OCI-LY3 (cell line): ENCODE measurements around the gene ABCF2.

Experiments
- H2AFZ ChIP-seq: fragments of 200-600, 300-600 bp; shearing (Covaris generic); 2 replicates; pipeline ENCODE4 v1.6.0; 2014; ENCODE audit warnings: antibody characterized with exemption, low read depth, low read length
- H3K27ac ChIP-seq: fragments of 200-600, 300-600 bp; sonication (generic); 2 replicates; pipeline ENCODE4 v1.5.1; 2014; ENCODE audit warnings: mild to moderate bottlenecking, low read length, moderate library complexity, mixed read lengths
- H3K27me3 ChIP-seq: fragments of 200-600, 300-600 bp; sonication (generic); 2 replicates; pipeline ENCODE4 v1.6.1; 2014; ENCODE audit warnings: low read depth, low read length, mixed read lengths
- H3K36me3 ChIP-seq: fragments of 200-600, 300-600 bp; sonication (generic); replicated peaks from 2 replicates; pipeline ENCODE3; 2014; ENCODE audit warnings: low read depth, low read length, mixed read lengths
- H3K4me1 ChIP-seq: fragments of 300-600, 200-600 bp; sonication (generic); 2 replicates; pipeline ENCODE4 v1.6.1; 2014; ENCODE audit warnings: low read length, mixed read lengths
- H3K4me2 ChIP-seq: fragments of 200-600, 300-600 bp; sonication (generic); 2 replicates; pipeline ENCODE4 v1.6.1; 2014; ENCODE audit warnings: low read length, mixed read lengths
- H3K4me3 ChIP-seq: fragments of 300-600, 200-600 bp; sonication (generic); 2 replicates; pipeline ENCODE4 v1.5.1; 2014; ENCODE audit warnings: antibody characterized with exemption, mild to moderate bottlenecking, low read length, moderate library complexity
- H3K79me2 ChIP-seq: fragments of 300-600, 200-600 bp; shearing (Covaris generic); 2 replicates; pipeline ENCODE4 v1.6.1; 2014; ENCODE audit warnings: mild to moderate bottlenecking, low read length, mixed read lengths
- H3K9ac ChIP-seq: fragments of 300-600, 200-600 bp; shearing (Covaris generic); 2 replicates; pipeline ENCODE4 v1.6.0; 2014; ENCODE audit warnings: mild to moderate bottlenecking, low read length, moderate library complexity
- H3K9me3 ChIP-seq: fragments of 200-600, 300-600 bp; shearing (Covaris generic); 2 replicates; pipeline ENCODE4 v1.6.1; 2014; ENCODE audit warnings: low read length, mixed read lengths; ENCODE audit not compliant: insufficient read depth
- H4K20me1 ChIP-seq: fragments of 200-600, 300-600 bp; sonication (generic); 2 replicates; pipeline ENCODE4 v1.6.1; 2016; ENCODE audit warnings: low read length, mixed read lengths; ENCODE audit not compliant: insufficient read depth
- CTCF ChIP-seq: fragments of 200-600, 300-600 bp; sonication (generic); IDR thresholded peaks from 2 replicates; pipeline ENCODE4 v1.5.1; 2014; ENCODE audit warnings: antibody characterized with exemption, low read length, low read depth
- EZH2phosphoT487 ChIP-seq: fragments of 200-600 bp; shearing (Covaris generic); IDR thresholded peaks from 2 replicates; pipeline ENCODE4 v1.6.1; 2018; ENCODE audit warnings: antibody characterized with exemption, mixed run types, low read depth

Gene ABCF2

GRCh38 chr7:151167197-151167961, 59.6 kb downstream of the ABCF2 start, which contains the start of gene GBX1:
Gene GBX1 (minus strand): TSS chr7:151167694. CDS start chr7:151167548, 146 bp downstream.
- Histone ChIP-seq H4K20me1 (no peaks in the 10 kb centered on the region), H3K27ac (no peak within 1 kb of the TSS), H3K36me3 (no peaks in the 10 kb centered on the region), H3K4me3 (peak within 1 kb of the TSS; percentile 48), H3K9me3 (no peaks in the 10 kb centered on the region), H3K27me3 (peaks cover 64% of the 10 kb centered on the region), H3K4me2 (peak within 1 kb of the TSS; percentile 47), H2AFZ (no peak within 1 kb of the TSS), H3K9ac (no peak within 1 kb of the TSS), H3K79me2 (no peaks in the 10 kb centered on the region), H3K4me1 (peaks cover 6% of the 10 kb centered on the region)
- TF ChIP-seq CTCF (no peak), EZH2phosphoT487 (no peak)

- H3K4me3 ChIP-seq, result no peak overlapping the region
- H3K27me3 ChIP-seq, result peaks cover 57% of the 10 kb centered on the region
- no peaks in the 10 kb centered on the region for H4K20me1 ChIP-seq
- H3K9me3 ChIP-seq, result no peaks in the 10 kb centered on the region
- H3K9ac ChIP-seq, result no peak overlapping the region
- H3K36me3 ChIP-seq, result no peaks in the 10 kb centered on the region
- no peaks in the 10 kb centered on the region for H3K4me1 ChIP-seq
- no peak overlapping the region for H2AFZ ChIP-seq
- H3K79me2 ChIP-seq, result no peaks in the 10 kb centered on the region
- TF ChIP-seq CTCF, result no peak
- no peak for TF ChIP-seq EZH2phosphoT487
- no peak overlapping the region for H3K27ac ChIP-seq
- no peak overlapping the region for H3K4me2 ChIP-seq
Observed at GRCh38 chr7:151166629-151167196, 60.3 kb downstream of the ABCF2 start.
